Keratinocyte (primary cell): ENCODE data around the gene RFX7.

ENCODE experiments used
- EZH2 ChIP-seq: IDR thresholded peaks from one replicate; pipeline ENCODE4 v1.6.1; 2012; ENCODE audit warnings: inconsistent platforms, mild to moderate bottlenecking, low read length, moderate library complexity
- TF ChIP-seq, protein P1 (sequence below), 3 experiments: IDR thresholded peaks in 1 of 3; conservative IDR thresholded peaks in 1 of 3; optimal IDR thresholded peaks in 1 of 3; 2 replicates in 2 of 3; 3 replicates in 1 of 3; pipeline versions ENCODE3 to v1.5.1; 2011; ENCODE audit warnings: low read length in 3 of 3, mild to moderate bottlenecking in 3 of 3, moderate library complexity in 2 of 3, control low read depth in 1 of 3, inconsistent platforms in 1 of 3; ENCODE audit not compliant: insufficient read depth in 2 of 3; ENCODE audit errors: extremely low read depth in 1 of 3

DNA sequence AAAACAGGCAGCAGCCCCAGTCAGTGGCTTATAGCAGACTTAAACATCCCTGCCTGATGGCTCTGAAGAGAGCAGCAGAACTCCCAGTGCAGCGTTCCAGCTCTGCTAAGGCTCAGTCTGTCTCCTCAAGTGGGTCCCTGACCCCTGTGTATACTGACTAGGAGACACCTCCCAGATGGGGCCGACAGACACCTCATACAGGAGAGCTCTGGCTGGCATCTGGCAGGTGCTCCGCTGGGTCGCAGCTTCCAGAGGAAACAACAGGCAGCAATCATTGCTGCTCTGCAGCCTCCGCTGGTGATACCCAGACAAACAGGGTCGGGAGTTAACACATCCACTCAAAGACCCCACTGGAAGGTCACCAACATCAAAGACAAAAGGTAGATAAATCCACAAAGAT is 93.5 kb downstream of the RFX7 start:
- TF ChIP-seq, protein P1, sequence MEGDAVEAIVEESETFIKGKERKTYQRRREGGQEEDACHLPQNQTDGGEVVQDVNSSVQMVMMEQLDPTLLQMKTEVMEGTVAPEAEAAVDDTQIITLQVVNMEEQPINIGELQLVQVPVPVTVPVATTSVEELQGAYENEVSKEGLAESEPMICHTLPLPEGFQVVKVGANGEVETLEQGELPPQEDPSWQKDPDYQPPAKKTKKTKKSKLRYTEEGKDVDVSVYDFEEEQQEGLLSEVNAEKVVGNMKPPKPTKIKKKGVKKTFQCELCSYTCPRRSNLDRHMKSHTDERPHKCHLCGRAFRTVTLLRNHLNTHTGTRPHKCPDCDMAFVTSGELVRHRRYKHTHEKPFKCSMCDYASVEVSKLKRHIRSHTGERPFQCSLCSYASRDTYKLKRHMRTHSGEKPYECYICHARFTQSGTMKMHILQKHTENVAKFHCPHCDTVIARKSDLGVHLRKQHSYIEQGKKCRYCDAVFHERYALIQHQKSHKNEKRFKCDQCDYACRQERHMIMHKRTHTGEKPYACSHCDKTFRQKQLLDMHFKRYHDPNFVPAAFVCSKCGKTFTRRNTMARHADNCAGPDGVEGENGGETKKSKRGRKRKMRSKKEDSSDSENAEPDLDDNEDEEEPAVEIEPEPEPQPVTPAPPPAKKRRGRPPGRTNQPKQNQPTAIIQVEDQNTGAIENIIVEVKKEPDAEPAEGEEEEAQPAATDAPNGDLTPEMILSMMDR (optimal IDR thresholded peaks at IDR 0.05 in 1 of 3, IDR thresholded peaks at IDR 0.05 in 1 of 3, conservative IDR thresholded peaks at IDR 0.05 in 1 of 3; ENCODE audit: extremely low read depth in 1 of 3, insufficient read depth in 2 of 3, low read length in 3 of 3), result no peak
- no peak for TF ChIP-seq EZH2
